Mucosa of stomach (tissue), 1 donor: ENCODE data around the gene CGAS.
A peak's percentile ranks its signal among the peaks of the same experiment; 100 is the strongest.
"Not testable (repeated sequence)": the region's sequence is repeated elsewhere in the genome, so short reads cannot be mapped to it uniquely, and the experiment has no call there.

Experiments used
- H3K27me3 ChIP-seq: one replicate; pipeline ENCODE4 v1.7.0; 2013; ENCODE audit warnings: mild to moderate bottlenecking, low read length; ENCODE audit not compliant: control insufficient read depth, insufficient read depth
- H3K36me3 ChIP-seq: one replicate; pipeline ENCODE4 v1.7.0; 2013; ENCODE audit warnings: low read length; ENCODE audit not compliant: control insufficient read depth, insufficient read depth
- H3K4me1 ChIP-seq: one replicate; pipeline ENCODE4 v1.7.0; 2013; ENCODE audit warnings: mild to moderate bottlenecking, low read length; ENCODE audit not compliant: control insufficient read depth, insufficient read depth
- H3K4me3 ChIP-seq: one replicate; pipeline ENCODE4 v1.7.0; 2013; ENCODE audit warnings: low read length
- H3K9ac ChIP-seq: one replicate; pipeline ENCODE4 v1.7.0; 2013; ENCODE audit warnings: mild to moderate bottlenecking, low read length, moderate library complexity
- H3K9me3 ChIP-seq: one replicate; pipeline ENCODE4 v1.7.0; 2013; ENCODE audit warnings: mild to moderate bottlenecking, low read length, moderate library complexity; ENCODE audit not compliant: control insufficient read depth
- donor health status: Pancreatic carcinoma.

CGAS gene

DNA sequence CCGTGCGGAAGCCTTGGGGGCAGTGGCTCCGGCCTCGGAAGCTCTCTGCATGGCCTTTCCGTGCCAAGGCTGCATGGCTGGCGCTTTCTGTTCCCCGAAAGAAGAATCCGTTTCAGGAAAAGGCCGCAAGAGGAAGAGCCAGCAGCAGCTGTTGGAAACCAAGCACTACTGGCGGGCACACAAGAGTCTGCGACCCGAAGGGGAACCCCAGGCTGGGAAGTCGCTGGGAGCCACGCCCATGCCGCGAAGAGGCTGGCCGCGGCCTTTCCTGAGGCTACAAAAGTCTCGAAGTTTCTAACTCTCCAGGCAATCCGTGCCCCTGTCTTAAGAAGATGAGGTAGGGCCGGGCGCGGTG lies at the start of gene CGAS:
Gene CGAS, minus strand, starts transcription at position 191 of the 355 bp plus-strand sequence. Its CDS starts 116 bp downstream, at position 75.
- Histone ChIP-seq H3K27me3 (no peaks in the 10 kb centered on the region), H3K9me3 (no peaks in the 10 kb centered on the region), H3K4me1 (no peaks in the 10 kb centered on the region), H3K9ac (peak within 1 kb of the TSS; percentile 78), H3K4me3 (peak within 1 kb of the TSS; percentile 80), H3K36me3 (no peaks in the 10 kb centered on the region)

DNA sequence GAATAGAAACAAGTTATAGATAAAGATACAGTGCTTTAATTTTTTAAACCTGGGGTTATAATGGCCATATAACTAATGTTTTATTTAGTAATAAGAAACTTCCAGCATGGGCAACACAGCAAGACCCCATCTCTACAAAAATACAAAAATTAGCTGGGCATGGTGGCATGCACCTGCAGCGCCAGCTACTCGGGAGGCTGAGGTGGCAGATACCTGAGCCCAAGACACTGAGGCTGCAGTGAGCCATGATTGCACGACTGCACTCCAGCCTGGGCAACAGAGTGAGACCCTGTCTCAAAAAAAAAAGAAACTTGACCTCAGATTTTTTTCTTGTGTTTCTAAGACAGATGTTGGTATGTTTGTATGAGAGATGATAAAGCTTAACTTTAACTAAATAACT lies 45.8 kb upstream of the CGAS start:
- no peaks in the 10 kb centered on the region for H3K27me3 ChIP-seq
- H3K9ac ChIP-seq = no peak overlapping the region
- H3K36me3 ChIP-seq = no peaks in the 10 kb centered on the region
- no peaks in the 10 kb centered on the region for H3K4me1 ChIP-seq
- no peaks in the 10 kb centered on the region for H3K9me3 ChIP-seq
- H3K4me3 ChIP-seq = no peak overlapping the region

DNA sequence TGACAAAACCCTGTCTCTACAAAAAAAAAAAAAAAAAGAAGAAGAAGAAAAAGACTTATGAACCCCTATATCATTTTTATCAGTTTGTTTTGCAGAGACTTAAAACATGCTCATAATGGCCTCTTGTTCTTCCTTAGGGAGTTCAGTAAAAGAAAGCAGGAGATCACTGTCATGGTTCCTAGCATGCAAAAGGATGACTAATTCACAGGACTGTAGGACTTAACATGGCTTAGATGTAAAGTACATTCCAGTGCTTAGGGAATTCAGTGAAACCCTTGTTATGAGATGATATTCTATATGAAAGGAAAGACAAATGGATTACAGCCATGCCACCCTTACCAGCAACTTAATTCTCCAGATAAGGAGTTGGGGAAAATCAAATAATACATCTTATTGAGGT lies 39.3 kb upstream of the CGAS start:
- no peaks in the 10 kb centered on the region for H3K36me3 ChIP-seq
- no peaks in the 10 kb centered on the region for H3K4me1 ChIP-seq
- no peak overlapping the region for H3K4me3 ChIP-seq
- H3K9me3 ChIP-seq = no peaks in the 10 kb centered on the region
- no peaks in the 10 kb centered on the region for H3K27me3 ChIP-seq
- no peak overlapping the region for H3K9ac ChIP-seq

DNA sequence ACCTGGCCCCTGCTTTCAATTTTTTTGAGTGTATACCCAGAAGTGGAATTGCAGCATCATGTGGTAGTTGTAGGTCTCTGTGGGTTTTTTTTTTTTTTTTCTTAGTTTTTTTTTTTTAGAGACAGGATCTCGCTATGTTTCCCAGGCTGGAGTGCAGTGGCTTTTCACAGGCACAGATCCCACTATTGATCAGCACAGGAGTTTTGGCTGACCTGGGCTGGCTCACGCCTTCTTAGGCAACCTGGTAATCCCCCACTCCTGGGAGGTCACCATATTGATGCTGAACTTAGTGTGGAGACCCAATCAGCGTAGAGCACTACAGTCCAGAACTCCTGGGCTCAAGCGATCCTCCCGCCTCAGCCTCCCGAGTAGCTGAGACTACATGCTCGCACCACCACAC lies 35.4 kb upstream of the CGAS start:
- no peak overlapping the region for H3K9ac ChIP-seq
- H3K9me3 ChIP-seq = no peaks in the 10 kb centered on the region
- H3K36me3 ChIP-seq = no peaks in the 10 kb centered on the region
- H3K27me3 ChIP-seq = no peaks in the 10 kb centered on the region
- H3K4me1 ChIP-seq = no peaks in the 10 kb centered on the region
- no peak overlapping the region for H3K4me3 ChIP-seq

DNA sequence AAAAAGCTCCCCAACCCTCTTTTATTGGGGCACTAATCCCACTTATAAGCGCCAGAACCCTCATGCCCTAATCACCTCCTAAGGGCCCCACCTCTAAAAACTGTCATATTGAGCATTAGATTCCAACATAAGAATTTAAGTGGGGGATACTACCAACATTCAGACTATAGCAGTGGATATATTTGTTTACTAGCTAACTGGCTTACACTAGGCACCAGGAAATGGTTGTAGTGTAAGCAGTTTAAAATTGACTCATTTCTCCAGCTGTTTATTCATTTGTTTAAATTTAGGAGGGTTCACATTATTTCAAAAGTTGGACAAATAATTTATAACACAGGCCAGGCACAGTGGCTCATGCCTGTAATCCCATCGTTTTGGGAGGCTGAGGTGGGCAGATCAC lies 32.3 kb upstream of the CGAS start:
- Histone ChIP-seq H3K9ac (no peak overlapping the region), H3K9me3 (no peaks in the 10 kb centered on the region), H3K4me1 (peaks cover 11% of the 10 kb centered on the region), H3K36me3 (no peaks in the 10 kb centered on the region), H3K27me3 (no peaks in the 10 kb centered on the region), H3K4me3 (no peak overlapping the region)

DNA sequence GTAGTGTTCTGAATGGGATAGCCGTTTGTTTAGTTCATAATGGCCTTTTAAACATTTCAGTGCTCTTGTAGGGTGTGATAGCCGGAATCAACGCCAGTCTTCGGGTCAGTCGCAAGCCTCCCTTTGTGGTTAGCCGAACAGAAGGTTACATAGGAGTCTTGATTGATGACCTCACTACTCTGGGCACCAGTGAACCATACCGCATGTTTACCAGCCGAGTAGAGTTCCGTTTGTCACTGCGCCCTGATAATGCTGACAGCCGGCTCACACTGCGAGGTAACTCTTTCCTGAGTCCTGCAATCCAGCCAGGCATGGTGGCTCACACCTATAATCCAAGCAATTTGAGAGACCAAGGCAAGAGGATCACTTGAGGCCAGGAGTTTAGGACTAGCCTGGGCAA lies 29.9 kb upstream of the CGAS start:
- Histone ChIP-seq H3K27me3 (no peaks in the 10 kb centered on the region), H3K4me3 (no peak overlapping the region), H3K4me1 (peaks cover 11% of the 10 kb centered on the region), H3K36me3 (no peaks in the 10 kb centered on the region), H3K9me3 (no peaks in the 10 kb centered on the region), H3K9ac (no peak overlapping the region)

DNA sequence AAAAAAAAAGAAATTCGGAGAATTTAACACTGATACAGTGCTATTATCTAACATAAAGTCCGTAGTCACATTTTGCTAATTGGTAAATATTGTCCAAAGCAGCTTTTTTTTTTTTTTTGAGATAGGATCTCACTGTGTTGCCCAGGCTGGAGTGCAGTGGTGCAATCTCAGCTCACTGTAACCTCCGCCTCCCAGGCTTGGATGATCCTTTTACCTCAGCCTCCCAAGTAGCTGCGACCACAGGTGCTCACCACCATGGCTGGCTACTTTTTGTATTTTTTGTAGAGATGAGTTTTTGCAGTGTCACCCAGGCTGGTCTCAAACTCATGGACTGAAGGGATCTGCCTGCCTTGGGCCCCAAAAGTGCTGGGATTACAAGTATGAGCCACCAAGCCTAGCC lies 25.3 kb upstream of the CGAS start:
- Histone ChIP-seq H3K4me1 (peaks cover 10% of the 10 kb centered on the region), H3K9me3 (no peaks in the 10 kb centered on the region), H3K9ac (no peak overlapping the region), H3K4me3 (no peak overlapping the region), H3K36me3 (no peaks in the 10 kb centered on the region), H3K27me3 (no peaks in the 10 kb centered on the region)

DNA sequence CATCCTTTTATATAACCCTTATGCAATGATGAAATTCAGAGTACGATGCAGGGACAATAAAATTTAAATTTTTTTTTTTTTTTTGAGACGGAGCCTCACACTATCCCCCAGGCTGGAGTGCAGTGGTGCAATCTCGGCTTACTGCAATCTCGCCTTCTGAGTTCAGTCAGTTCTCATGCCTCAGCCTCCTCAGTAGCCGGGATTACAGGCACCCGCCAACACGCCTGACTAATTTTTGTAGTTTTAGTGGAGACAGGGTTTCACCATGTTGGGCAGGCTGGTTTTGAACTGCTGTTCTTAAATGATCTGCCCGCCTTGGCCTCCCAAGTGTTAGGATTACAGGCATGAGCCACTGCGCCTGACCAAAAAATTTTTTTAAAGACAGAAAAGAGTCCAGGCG lies 24.6 kb upstream of the CGAS start:
- Histone ChIP-seq H3K4me3 (no peak overlapping the region), H3K9me3 (no peaks in the 10 kb centered on the region), H3K27me3 (no peaks in the 10 kb centered on the region), H3K36me3 (no peaks in the 10 kb centered on the region), H3K9ac (no peak overlapping the region), H3K4me1 (peaks cover 4% of the 10 kb centered on the region)

DNA sequence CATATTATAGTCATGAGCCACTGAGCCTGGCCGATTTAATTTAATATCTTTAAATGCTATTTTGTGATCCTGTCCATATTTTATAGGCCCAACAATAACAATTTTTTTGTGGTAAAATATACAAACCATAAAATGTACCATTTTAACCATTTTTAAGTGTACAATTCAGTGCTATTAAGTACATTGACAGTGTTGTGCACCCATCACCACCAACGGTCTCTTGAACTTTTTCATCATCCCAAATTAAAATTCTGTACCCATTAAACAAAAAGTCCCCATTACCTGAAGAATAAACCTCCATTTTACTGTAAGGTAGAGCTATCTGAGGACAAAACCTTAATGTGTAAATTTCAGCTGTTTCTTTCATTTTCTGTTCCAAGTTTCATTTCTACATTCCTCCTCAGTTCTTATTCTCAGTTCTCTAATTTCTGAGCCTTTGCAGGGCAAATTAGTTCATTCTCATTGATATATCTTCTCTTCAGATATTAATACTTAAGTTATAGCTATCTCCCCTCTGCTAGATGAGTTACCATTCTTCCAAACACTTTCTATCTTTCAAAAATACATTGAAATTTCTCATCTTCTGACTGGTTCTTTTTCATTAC lies 19.7 kb upstream of the CGAS start:
- H3K4me3 ChIP-seq = no peak overlapping the region
- H3K4me1 ChIP-seq = no peaks in the 10 kb centered on the region
- H3K27me3 ChIP-seq = no peaks in the 10 kb centered on the region
- no peaks in the 10 kb centered on the region for H3K36me3 ChIP-seq
- no peaks in the 10 kb centered on the region for H3K9me3 ChIP-seq
- H3K9ac ChIP-seq = no peak overlapping the region

DNA sequence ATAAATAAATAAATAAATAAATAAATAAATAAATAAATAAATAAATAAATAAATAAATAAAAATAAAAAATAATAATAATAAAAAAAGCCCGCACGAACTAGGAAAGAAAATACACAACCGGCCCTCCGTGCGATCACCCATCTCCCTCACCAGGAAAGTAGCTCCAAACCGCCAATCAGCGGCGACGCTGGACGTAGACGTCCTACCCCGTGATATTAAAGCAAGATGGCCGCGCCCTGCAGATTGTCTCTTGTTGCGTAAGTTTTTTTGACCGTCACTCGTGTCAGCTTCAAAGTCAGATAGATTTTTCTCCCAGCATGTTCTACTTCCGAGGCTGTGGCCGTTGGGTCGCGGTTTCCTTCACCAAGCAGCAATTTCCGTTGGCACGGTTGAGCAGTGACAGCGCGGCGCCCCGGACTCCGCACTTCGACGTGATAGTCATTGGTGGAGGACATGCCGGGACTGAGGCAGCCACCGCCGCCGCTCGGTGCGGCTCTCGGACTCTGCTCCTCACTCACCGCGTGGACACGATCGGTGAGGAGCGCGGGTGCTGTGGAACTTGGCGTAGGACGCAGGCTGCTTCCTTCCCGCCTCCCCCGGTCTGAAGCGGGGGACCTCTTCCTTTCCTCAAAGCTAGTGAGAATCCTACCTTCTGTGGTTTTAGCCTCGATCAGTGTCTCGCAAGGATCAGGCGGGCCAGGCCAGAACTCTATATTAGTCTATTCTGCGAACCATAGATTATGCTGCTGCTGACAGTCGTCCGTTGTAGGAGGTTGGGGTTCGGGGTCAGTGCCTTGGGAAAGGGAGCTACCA lies 9.6 kb upstream of the CGAS start, which contains the start of gene MTO1:
Gene MTO1, plus strand, starts transcription at position 201 of the 814 bp plus-strand sequence. Its CDS starts 118 bp downstream, at position 319.
- H3K4me1 ChIP-seq = peaks cover 5% of the 10 kb centered on the region
- H3K36me3 ChIP-seq = no peaks in the 10 kb centered on the region
- H3K4me3 ChIP-seq = peak within 1 kb of the TSS; percentile 96
- peak within 1 kb of the TSS; percentile 94 for H3K9ac ChIP-seq
- H3K27me3 ChIP-seq = no peaks in the 10 kb centered on the region
- no peaks in the 10 kb centered on the region for H3K9me3 ChIP-seq

DNA sequence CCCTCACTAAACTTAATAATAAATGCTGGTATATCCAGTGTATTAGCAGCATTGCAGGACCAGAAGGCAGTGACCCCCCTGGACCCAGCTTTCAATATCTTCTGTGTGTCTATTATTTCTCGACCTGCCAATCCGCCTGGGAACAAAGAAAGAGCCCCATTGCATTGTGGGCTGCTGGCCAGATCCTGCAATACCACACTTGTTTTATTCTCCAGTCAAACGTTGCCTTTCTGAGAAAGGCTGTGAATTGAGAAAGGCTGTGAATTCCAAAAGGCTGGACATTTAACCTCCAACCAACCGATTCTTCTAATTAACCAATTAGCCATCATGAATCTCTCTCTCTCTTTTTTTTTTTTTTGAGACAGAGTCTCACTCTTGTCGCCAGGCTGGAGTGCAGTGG lies 8.0 kb upstream of the CGAS start:
- Histone ChIP-seq H3K9ac (no peak overlapping the region), H3K36me3 (no peaks in the 10 kb centered on the region), H3K4me3 (no peak overlapping the region), H3K27me3 (no peaks in the 10 kb centered on the region), H3K9me3 (no peaks in the 10 kb centered on the region), H3K4me1 (peaks cover 5% of the 10 kb centered on the region)

DNA sequence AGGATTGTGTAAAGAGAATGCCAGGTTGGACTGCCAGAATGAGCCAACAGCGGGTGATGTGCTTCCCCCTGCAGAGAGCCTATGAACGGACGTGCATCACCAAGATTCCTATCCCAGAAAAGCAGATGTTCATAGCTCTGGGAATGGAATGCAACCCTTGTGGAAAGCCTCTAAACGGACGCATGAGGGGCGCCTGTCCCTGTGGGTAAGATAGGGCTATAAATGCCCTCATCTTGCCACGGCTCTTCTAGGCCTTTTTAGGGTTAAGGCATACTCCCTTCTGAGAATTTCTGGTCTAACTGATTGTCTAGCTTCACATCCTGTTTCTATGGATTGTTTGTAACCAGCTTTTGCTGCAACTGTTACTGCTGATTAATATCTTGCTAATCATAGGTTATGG lies 7.4 kb upstream of the CGAS start:
- not testable (repeated sequence) for H3K27me3 ChIP-seq, H3K4me3 ChIP-seq, H3K9ac ChIP-seq, H3K9me3 ChIP-seq, H3K36me3 ChIP-seq, H3K4me1 ChIP-seq
